ENCODE measurements around the gene ANKRD29.

The ANKRD29 gene

DNA sequence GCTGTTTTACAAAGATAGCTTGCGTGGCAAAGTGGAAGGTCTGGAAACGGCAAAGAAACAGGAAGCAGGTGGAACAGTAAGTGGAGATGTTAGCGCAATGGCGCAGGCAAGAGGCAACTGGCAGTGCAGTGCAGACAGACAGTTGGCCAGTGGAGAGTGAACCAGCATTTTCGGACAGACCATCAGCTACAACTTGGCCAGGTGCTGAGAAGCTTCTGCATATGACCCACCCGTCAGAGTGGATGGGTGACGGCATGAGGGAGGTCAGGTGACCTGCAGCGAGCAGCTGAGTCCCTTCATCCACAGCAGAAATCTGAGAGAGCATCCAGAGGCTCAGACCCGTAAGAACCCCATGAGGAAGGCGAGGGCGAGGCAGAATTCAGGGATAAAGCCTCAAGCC is 110.2 kb downstream of the ANKRD29 start:
- Histone ChIP-seq H3K9me3 (ENCODE audit: insufficient read depth, low read depth, low read length) (no peaks in the 10 kb centered on the region), H3K9me2 (replicated peaks; ENCODE audit: low read depth, low read length) (no peaks in the 10 kb centered on the region), H3K79me2 (ENCODE audit: insufficient read depth, low read length) (no peaks in the 10 kb centered on the region), H3K4me2 (ENCODE audit: low read depth, low read length, poor library complexity, severe bottlenecking) (no peak overlapping the region), H2AFZ (ENCODE audit: low read length) (no peak overlapping the region), H3K4me1 (ENCODE audit: insufficient read depth, low read length, poor library complexity, severe bottlenecking) (no peaks in the 10 kb centered on the region), H3K4me3 (ENCODE audit: low read length, poor library complexity, severe bottlenecking) (no peak overlapping the region), H3F3A (ENCODE audit: low read depth) (no peaks in the 10 kb centered on the region), H3K9ac (ENCODE audit: low read depth, low read length, poor library complexity, severe bottlenecking) (no peak overlapping the region), H4K20me1 (ENCODE audit: insufficient read depth, low read length, poor library complexity, severe bottlenecking) (no peaks in the 10 kb centered on the region), H3K27me3 (ENCODE audit: insufficient read depth, low read length, poor library complexity, severe bottlenecking) (no peaks in the 10 kb centered on the region), H3K36me3 (ENCODE audit: insufficient read depth, low read length) (peaks cover 73% of the 10 kb centered on the region; the same call in 1 of the 2 replicates)
- TF ChIP-seq, protein P1, sequence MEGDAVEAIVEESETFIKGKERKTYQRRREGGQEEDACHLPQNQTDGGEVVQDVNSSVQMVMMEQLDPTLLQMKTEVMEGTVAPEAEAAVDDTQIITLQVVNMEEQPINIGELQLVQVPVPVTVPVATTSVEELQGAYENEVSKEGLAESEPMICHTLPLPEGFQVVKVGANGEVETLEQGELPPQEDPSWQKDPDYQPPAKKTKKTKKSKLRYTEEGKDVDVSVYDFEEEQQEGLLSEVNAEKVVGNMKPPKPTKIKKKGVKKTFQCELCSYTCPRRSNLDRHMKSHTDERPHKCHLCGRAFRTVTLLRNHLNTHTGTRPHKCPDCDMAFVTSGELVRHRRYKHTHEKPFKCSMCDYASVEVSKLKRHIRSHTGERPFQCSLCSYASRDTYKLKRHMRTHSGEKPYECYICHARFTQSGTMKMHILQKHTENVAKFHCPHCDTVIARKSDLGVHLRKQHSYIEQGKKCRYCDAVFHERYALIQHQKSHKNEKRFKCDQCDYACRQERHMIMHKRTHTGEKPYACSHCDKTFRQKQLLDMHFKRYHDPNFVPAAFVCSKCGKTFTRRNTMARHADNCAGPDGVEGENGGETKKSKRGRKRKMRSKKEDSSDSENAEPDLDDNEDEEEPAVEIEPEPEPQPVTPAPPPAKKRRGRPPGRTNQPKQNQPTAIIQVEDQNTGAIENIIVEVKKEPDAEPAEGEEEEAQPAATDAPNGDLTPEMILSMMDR (conservative IDR thresholded peaks at IDR 0.05; ENCODE audit: low read length), result no peak
- TF ChIP-seq EZH2phosphoT487 (IDR thresholded peaks at IDR 0.05; ENCODE audit: borderline replicate concordance), result no peak

DNA sequence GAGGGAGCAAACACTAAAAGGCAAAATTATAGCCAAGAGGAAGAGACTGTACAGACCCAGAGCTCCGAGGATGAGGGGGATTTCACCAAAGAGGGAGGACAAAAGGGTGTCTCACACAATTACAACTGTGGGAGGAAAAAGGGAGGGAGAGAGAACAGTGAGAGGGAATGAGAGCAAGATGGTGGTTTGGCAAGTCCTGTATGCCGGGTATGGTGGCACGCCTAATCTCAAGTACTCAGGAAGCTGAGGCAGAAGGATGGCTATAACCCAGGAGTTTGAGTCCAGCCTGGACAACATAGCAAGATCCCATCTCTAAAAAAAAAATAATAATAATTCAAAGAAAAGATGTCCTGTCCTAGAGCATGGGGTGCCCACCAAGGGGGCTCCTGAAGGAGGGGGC is 110.7 kb downstream of the ANKRD29 start:
- H3K9me3 ChIP-seq (ENCODE audit: insufficient read depth, low read depth, low read length), result no peaks in the 10 kb centered on the region
- peaks cover 78% of the 10 kb centered on the region; the same call in 1 of the 2 replicates for H3K36me3 ChIP-seq (ENCODE audit: insufficient read depth, low read length)

DNA sequence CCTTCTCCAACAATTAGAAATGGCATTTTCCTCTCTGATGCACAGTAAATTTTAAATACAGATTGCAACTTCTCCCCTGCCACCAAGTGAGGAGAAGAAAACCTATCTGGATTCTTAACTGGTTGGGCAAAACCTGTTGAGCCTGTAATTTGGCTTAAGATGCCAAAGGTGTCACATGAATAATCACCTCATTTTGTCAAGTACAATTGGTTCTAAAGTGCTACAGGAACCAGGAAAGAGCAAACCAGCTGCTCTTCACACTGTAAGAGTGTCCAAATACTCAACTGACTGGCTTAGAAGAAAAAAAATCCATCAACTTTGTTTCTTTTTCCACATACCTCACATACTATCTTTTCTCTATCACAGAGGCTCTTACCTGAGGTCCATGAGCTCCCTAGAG is 111.8 kb downstream of the ANKRD29 start:
- H3K4me1 ChIP-seq (ENCODE audit: insufficient read depth, low read length, poor library complexity, severe bottlenecking), result no peaks in the 10 kb centered on the region
- TF ChIP-seq EZH2phosphoT487 (IDR thresholded peaks at IDR 0.05; ENCODE audit: borderline replicate concordance), result no peak
- TF ChIP-seq, protein P1 (conservative IDR thresholded peaks at IDR 0.05; ENCODE audit: low read length), result no peak
- H2AFZ ChIP-seq (ENCODE audit: low read length), result no peak overlapping the region
- H3K4me2 ChIP-seq (ENCODE audit: low read depth, low read length, poor library complexity, severe bottlenecking), result no peak overlapping the region
- no peaks in the 10 kb centered on the region for H3K27me3 ChIP-seq (ENCODE audit: insufficient read depth, low read length, poor library complexity, severe bottlenecking)
- no peaks in the 10 kb centered on the region for H3K79me2 ChIP-seq (ENCODE audit: insufficient read depth, low read length)
- H3K9me2 ChIP-seq (replicated peaks; ENCODE audit: low read depth, low read length), result no peaks in the 10 kb centered on the region
- H3K9me3 ChIP-seq (ENCODE audit: insufficient read depth, low read depth, low read length), result no peaks in the 10 kb centered on the region
- H3K4me3 ChIP-seq (ENCODE audit: low read length, poor library complexity, severe bottlenecking), result no peak overlapping the region
- H4K20me1 ChIP-seq (ENCODE audit: insufficient read depth, low read length, poor library complexity, severe bottlenecking), result no peaks in the 10 kb centered on the region
- peaks cover 76% of the 10 kb centered on the region; the same call in 1 of the 2 replicates for H3K36me3 ChIP-seq (ENCODE audit: insufficient read depth, low read length)
- H3F3A ChIP-seq (ENCODE audit: low read depth), result no peaks in the 10 kb centered on the region
- no peak overlapping the region for H3K9ac ChIP-seq (ENCODE audit: low read depth, low read length, poor library complexity, severe bottlenecking)

More for the DNA sequence above, 110.7 kb downstream of the ANKRD29 start:
- Histone ChIP-seq H4K20me1 (ENCODE audit: insufficient read depth, low read length, poor library complexity, severe bottlenecking) (no peaks in the 10 kb centered on the region), H3K9me2 (replicated peaks; ENCODE audit: low read depth, low read length) (no peaks in the 10 kb centered on the region), H2AFZ (ENCODE audit: low read length) (no peak overlapping the region), H3K79me2 (ENCODE audit: insufficient read depth, low read length) (no peaks in the 10 kb centered on the region), H3K4me3 (ENCODE audit: low read length, poor library complexity, severe bottlenecking) (no peak overlapping the region), H3K4me1 (ENCODE audit: insufficient read depth, low read length, poor library complexity, severe bottlenecking) (no peaks in the 10 kb centered on the region), H3K4me2 (ENCODE audit: low read depth, low read length, poor library complexity, severe bottlenecking) (no peak overlapping the region), H3K9ac (ENCODE audit: low read depth, low read length, poor library complexity, severe bottlenecking) (no peak overlapping the region), H3F3A (ENCODE audit: low read depth) (no peaks in the 10 kb centered on the region), H3K27me3 (ENCODE audit: insufficient read depth, low read length, poor library complexity, severe bottlenecking) (no peaks in the 10 kb centered on the region)
- TF ChIP-seq, protein P1 (conservative IDR thresholded peaks at IDR 0.05; ENCODE audit: low read length), result no peak
- TF ChIP-seq EZH2phosphoT487 (IDR thresholded peaks at IDR 0.05; ENCODE audit: borderline replicate concordance), result no peak

Measured in Loucy (cell line).